GM18502 (cell line): Measurements from ENCODE around the gene PPP1R36.

ENCODE experiments used
- ATAC-seq: cut with Tn5 transposase; IDR thresholded peaks from one replicate; pipeline ENCODE4 v1.9.1; 2021; ENCODE audit warnings: mild to moderate bottlenecking; ENCODE audit not compliant: unreplicated experiment, poor library complexity

PPP1R36 gene

GRCh38 chr14:64638625-64639024 lies 88.9 kb downstream of the PPP1R36 start:
- no peak for ATAC-seq
